Measurements from ENCODE around the gene SLC38A7.

- no peak for TF ChIP-seq CTCF (IDR thresholded peaks at IDR 0.05; ENCODE audit: extremely low read depth in 1 of 2, insufficient read depth in 1 of 2, low read depth in 1 of 2, low read length in 2 of 2)
- no peak for TF ChIP-seq POLR2A (IDR thresholded peaks at IDR 0.05; ENCODE audit: low read depth, low read length)
- no peak for TF ChIP-seq JUN (IDR thresholded peaks at IDR 0.05; ENCODE audit: borderline replicate concordance, insufficient read depth, insufficient read length, low read depth)
- no peak for TF ChIP-seq EZH2 (IDR thresholded peaks at IDR 0.05; ENCODE audit: borderline replicate concordance, low read depth, low read length, severe bottlenecking)
- no peak for TF ChIP-seq POLR2AphosphoS5 (IDR thresholded peaks at IDR 0.05; ENCODE audit: insufficient read depth, low read depth, low read length)
- no peak for TF ChIP-seq MAX (IDR thresholded peaks at IDR 0.05; ENCODE audit: insufficient read depth, insufficient read length)
- TF ChIP-seq FOS (IDR thresholded peaks at IDR 0.05; ENCODE audit: borderline replicate concordance, insufficient read depth, low read length) = no peak
These were observed 49.1 kb downstream of the SLC38A7 start for GRCh38 chr16:58635502-58635901.

Measured in endothelial cell of umbilical vein (primary cell).